Astrocyte of the spinal cord (primary cell): ENCODE data around the gene SYN1.

Source experiments
- DNase-seq: peaks from one replicate; pipeline ENCODE4 v3.0.0; 2011; ENCODE audit warnings: low read depth, low spot score
- H3K4me3 ChIP-seq: 2 replicates; pipeline ENCODE4 v1.5.1; 2011; ENCODE audit warnings: low read depth, mild to moderate bottlenecking, low read length, moderate library complexity
- CTCF ChIP-seq: IDR thresholded peaks from 2 replicates; pipeline ENCODE4 v1.5.1; 2012; ENCODE audit warnings: low read depth, mild to moderate bottlenecking, low read length, inconsistent platforms
- in situ Hi-C: cut with HindIII; loops from 2 replicates; pipeline ENCODE4 v1.10.0; 2017; ENCODE audit warnings: low sequenced_read_pairs

SYN1 gene

GRCh38 chrX:47561659-47562151 is 58.0 kb downstream of the SYN1 start:
- TF ChIP-seq CTCF = no peak
- peak overlapping the region; percentile 58 for H3K4me3 ChIP-seq
- DNase-seq = no peak
- in situ Hi-C loops = no loop called here

GRCh38 chrX:47560934-47561658 is 58.6 kb downstream of the SYN1 start, which contains the start of gene ARAF:
Gene ARAF, plus strand, starts transcription at chrX:47561205. Its CDS starts 1,763 bp downstream, at chrX:47562968.
- no peak for TF ChIP-seq CTCF
- in situ Hi-C loops = no loop called here

GRCh38 chrX:47560179-47560933 is 59.3 kb downstream of the SYN1 start:
- peak overlapping the region; percentile 58 for H3K4me3 ChIP-seq
- no peak for TF ChIP-seq CTCF
- in situ Hi-C loops = no loop called here
- DNase-seq = no peak

More at GRCh38 chrX:47560934-47561658, 58.6 kb downstream of the SYN1 start, which contains the start of gene ARAF:
- DNase-seq = peak; percentile 99
- peak within 1 kb of the TSS; percentile 58 for H3K4me3 ChIP-seq

- TF ChIP-seq CTCF = no peak
- no peak overlapping the region for H3K4me3 ChIP-seq
- in situ Hi-C loops = no loop called here
- no peak for DNase-seq
These were observed 61.2 kb downstream of the SYN1 start for GRCh38 chrX:47558436-47558835.

GRCh38 chrX:47556045-47556623 is 63.5 kb downstream of the SYN1 start:
- in situ Hi-C loops = no loop called here
- peak overlapping the region; percentile 43 for H3K4me3 ChIP-seq
- no peak for TF ChIP-seq CTCF
- DNase-seq = peak; percentile 93

GRCh38 chrX:47543496-47543895 is 76.2 kb downstream of the SYN1 start:
- in situ Hi-C loops = no loop called here
- no peak overlapping the region for H3K4me3 ChIP-seq
- no peak for DNase-seq
- TF ChIP-seq CTCF = no peak
